ENCODE measurements around the gene MED16. TPM values are rescaled to one million over a fixed set of nuclear protein-coding genes. Genes with fewer than 3 reads are reported as not detected.

MED16 gene
- total RNA-seq, 1 experiment from 2014 or later = 83.1 TPM

DNA sequence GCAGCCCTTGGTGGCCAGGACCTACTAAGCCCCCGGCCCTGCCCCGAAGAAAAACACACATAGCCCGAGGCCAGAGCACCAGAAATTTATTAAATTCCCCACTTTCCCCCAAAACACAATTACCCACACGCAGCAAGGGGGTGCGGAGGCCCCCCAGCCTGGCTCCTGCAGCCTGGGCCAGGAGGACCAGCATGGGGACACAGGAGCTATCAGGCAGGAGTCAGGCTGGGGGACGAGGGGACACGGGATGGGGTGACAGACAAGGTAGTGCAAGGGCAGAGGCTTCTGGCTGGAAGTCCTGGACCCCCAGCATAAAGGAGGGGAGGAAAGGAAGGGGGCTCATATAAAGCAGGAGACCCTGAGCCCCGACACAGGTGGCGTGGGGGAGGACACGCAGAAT, 3.4 kb upstream of the MED16 start:
- no peaks in the 10 kb centered on the region; a peak in 1 of 5 replicates for H3K9me3 Mint-ChIP-seq
- H2BK120ac ChIP-seq (ENCODE audit: low read depth, low read length, poor library complexity, severe bottlenecking) = no peak overlapping the region
- no peaks in the 10 kb centered on the region for H3K27me3 ChIP-seq (ENCODE audit: insufficient read depth, low read length)
- no peak overlapping the region for H3K23ac ChIP-seq (ENCODE audit: insufficient read length, low read depth, low read length)
- H3K79me2 ChIP-seq (ENCODE audit: insufficient read depth, low read length) = no peaks in the 10 kb centered on the region; the same call in 1 of the 2 replicates
- no peak overlapping the region for H4K91ac ChIP-seq (ENCODE audit: insufficient read length, low read depth, low read length)
- no peaks in the 10 kb centered on the region; the same call in 1 of the 2 replicates for H3K4me1 ChIP-seq (ENCODE audit: insufficient read depth, low read length)
- H3K27ac ChIP-seq (ENCODE audit: insufficient read length, low read depth, low read length) = no peak overlapping the region
- H3K4me2 ChIP-seq (ENCODE audit: insufficient read depth, insufficient read length, low read length) = no peak overlapping the region
- H3T11ph ChIP-seq (ENCODE audit: low read length) = no peak overlapping the region
- no peak overlapping the region for H2BK5ac ChIP-seq (ENCODE audit: insufficient read length, low read length)
- no peak overlapping the region for H3K4me3 Mint-ChIP-seq
- no peak overlapping the region for H2BK12ac ChIP-seq (ENCODE audit: insufficient read length, low read depth, low read length)
- H3K27ac Mint-ChIP-seq = no peak overlapping the region
- H2AFZ ChIP-seq (ENCODE audit: low read length) = no peak overlapping the region
- TF ChIP-seq, protein P1, sequence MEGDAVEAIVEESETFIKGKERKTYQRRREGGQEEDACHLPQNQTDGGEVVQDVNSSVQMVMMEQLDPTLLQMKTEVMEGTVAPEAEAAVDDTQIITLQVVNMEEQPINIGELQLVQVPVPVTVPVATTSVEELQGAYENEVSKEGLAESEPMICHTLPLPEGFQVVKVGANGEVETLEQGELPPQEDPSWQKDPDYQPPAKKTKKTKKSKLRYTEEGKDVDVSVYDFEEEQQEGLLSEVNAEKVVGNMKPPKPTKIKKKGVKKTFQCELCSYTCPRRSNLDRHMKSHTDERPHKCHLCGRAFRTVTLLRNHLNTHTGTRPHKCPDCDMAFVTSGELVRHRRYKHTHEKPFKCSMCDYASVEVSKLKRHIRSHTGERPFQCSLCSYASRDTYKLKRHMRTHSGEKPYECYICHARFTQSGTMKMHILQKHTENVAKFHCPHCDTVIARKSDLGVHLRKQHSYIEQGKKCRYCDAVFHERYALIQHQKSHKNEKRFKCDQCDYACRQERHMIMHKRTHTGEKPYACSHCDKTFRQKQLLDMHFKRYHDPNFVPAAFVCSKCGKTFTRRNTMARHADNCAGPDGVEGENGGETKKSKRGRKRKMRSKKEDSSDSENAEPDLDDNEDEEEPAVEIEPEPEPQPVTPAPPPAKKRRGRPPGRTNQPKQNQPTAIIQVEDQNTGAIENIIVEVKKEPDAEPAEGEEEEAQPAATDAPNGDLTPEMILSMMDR (conservative IDR thresholded peaks at IDR 0.05) = no peak
- no peak overlapping the region for H3K18ac ChIP-seq (ENCODE audit: insufficient read length, low read depth, low read length)
- no peak overlapping the region for H3K9ac ChIP-seq (ENCODE audit: extremely low read depth, insufficient read length, low read length)
- H3K27me3 Mint-ChIP-seq (ENCODE audit: low read depth) = peaks cover 4% of the 10 kb centered on the region; the same call in 1 of the 2 replicates
- no peaks in the 10 kb centered on the region for H3K9me3 ChIP-seq (ENCODE audit: control insufficient read depth, low read depth, low read length)
- peaks cover 4% of the 10 kb centered on the region for H3K23me2 ChIP-seq (ENCODE audit: insufficient read length, low read depth, low read length, poor library complexity, severe bottlenecking)
- no peak overlapping the region for H2BK15ac ChIP-seq (ENCODE audit: low read depth, low read length)
- H3K14ac ChIP-seq (ENCODE audit: insufficient read depth, low read length) = no peak overlapping the region
- H3K4me1 Mint-ChIP-seq = peaks cover 6 to 18% of the 10 kb centered on the region in 2 experiments
- no peak overlapping the region for H4K5ac ChIP-seq (ENCODE audit: insufficient read length, low read depth, low read length)
- H4K20me1 ChIP-seq (ENCODE audit: control insufficient read depth, insufficient read depth, insufficient read length) = no peaks in the 10 kb centered on the region
- no peak for DNase-seq
- no peak overlapping the region for H4K8ac ChIP-seq (replicated peaks; ENCODE audit: insufficient read length, low read depth, low read length)
- H3K36me3 Mint-ChIP-seq (ENCODE audit: insufficient read depth in 1 of 3, low read depth in 3 of 3) = peaks cover 2 to 23% (median 22%) of the 10 kb centered on the region in 3 experiments; a peak in 6 of 7 replicates
- WGBS (ENCODE audit: extremely low coverage, insufficient read length, low lambda C conversion rate) = no CpG with 5 or more reads among the region's 10 CpGs
- H3K4ac ChIP-seq (ENCODE audit: low read depth, low read length) = no peak overlapping the region
- H3K56ac ChIP-seq (ENCODE audit: insufficient read length, low read depth, low read length) = no peak overlapping the region
- H2AK5ac ChIP-seq (ENCODE audit: insufficient read length, low read length) = no peak overlapping the region
- H2BK20ac ChIP-seq (ENCODE audit: low read depth, low read length, poor library complexity, severe bottlenecking) = no peak overlapping the region
- H3K79me1 ChIP-seq (ENCODE audit: insufficient read depth, low read depth, low read length, poor library complexity, severe bottlenecking) = no peaks in the 10 kb centered on the region

Measured in H9 (cell line).